ENCODE measurements around the gene PADI4. TPM values are rescaled to one million over a fixed set of nuclear protein-coding genes. Genes with fewer than 3 reads are reported as not detected.

Gene PADI4
- total and polyA plus RNA-seq, 2 of the 4 experiments (the other 2 are of a cell fraction) = not detected

- no peak overlapping the region for H2BK5ac ChIP-seq (ENCODE audit: low read depth, low read length, poor library complexity, severe bottlenecking)
- H2BK15ac ChIP-seq (ENCODE audit: low read depth, low read length) = no peak overlapping the region
- no peak overlapping the region for H2AK5ac ChIP-seq (ENCODE audit: low read depth, low read length)
- intact Hi-C loops (cut with micrococcal nuclease) = no loop called here
- peaks cover 15% of the 10 kb centered on the region for H3K27me3 ChIP-seq (ENCODE audit: control insufficient read depth, insufficient read depth, low read length)
- H4K5ac ChIP-seq (ENCODE audit: low read depth, low read length) = no peak overlapping the region
- no peaks in the 10 kb centered on the region for H3K36me3 ChIP-seq (ENCODE audit: control insufficient read depth, insufficient read depth, low read length)
- ChIA-PET CTCF (no interaction called here), POLR2A (ENCODE audit: unreplicated experiment) (no interaction called here)
- no peak overlapping the region for H3K18ac ChIP-seq (ENCODE audit: low read depth, low read length)
- no peak overlapping the region for H3K27ac ChIP-seq (ENCODE audit: insufficient read depth, low read length)
- H3K4me3 ChIP-seq (ENCODE audit: insufficient read depth, low read depth, low read length) = no peak overlapping the region
- ATAC-seq (ENCODE audit: low read depth) (no peak), DNase-seq (no peak)
- H3K9ac ChIP-seq (ENCODE audit: low read depth, low read length) = no peak overlapping the region
- H4K8ac ChIP-seq (ENCODE audit: low read depth in 2 of 2, low read length in 2 of 2) = no peak overlapping the region
- H3K9me1 ChIP-seq (ENCODE audit: insufficient read depth, low read length) = no peaks in the 10 kb centered on the region
- no peak overlapping the region for H2BK120ac ChIP-seq (ENCODE audit: low read depth, low read length)
- H2BK20ac ChIP-seq (ENCODE audit: low read depth, low read length) = no peak overlapping the region
- dilution Hi-C loops (cut with HindIII; ENCODE audit: low sequenced_read_pairs, unreplicated experiment) = no loop called here
- H3K4me2 ChIP-seq (ENCODE audit: low read depth, low read length) = no peak overlapping the region
- no peak for TF ChIP-seq RAD21 (IDR thresholded peaks at IDR 0.05; ENCODE audit: low read length)
- no peak for TF ChIP-seq MAFK (IDR thresholded peaks at IDR 0.05; ENCODE audit: low read depth, low read length)
- TF ChIP-seq USF2 (IDR thresholded peaks at IDR 0.05; ENCODE audit: low read depth, low read length) = no peak
- TF ChIP-seq NFE2L2 (IDR thresholded peaks at IDR 0.05; ENCODE audit: low read depth, low read length) = no peak
- in situ Hi-C loops (cut with MboI; ENCODE audit: low sequenced_read_pairs) = no loop called here
- H2AK9ac ChIP-seq (replicated peaks; ENCODE audit: low read depth, low read length, poor library complexity) = no peak overlapping the region
- no peaks in the 10 kb centered on the region for H3K79me1 ChIP-seq (ENCODE audit: low read depth in 1 of 2, low read length in 2 of 2)
- no peaks in the 10 kb centered on the region for H3K9me3 ChIP-seq (ENCODE audit: control insufficient read depth, insufficient read depth, low read length)
- no peak overlapping the region for H3K14ac ChIP-seq (replicated peaks; ENCODE audit: low read depth, low read length)
- H3K4me1 ChIP-seq (ENCODE audit: control insufficient read depth, insufficient read depth, low read length) = no peaks in the 10 kb centered on the region
- BruUV-seq (replicated peaks) = no TSS peak
- no peaks in the 10 kb centered on the region for H4K20me1 ChIP-seq (ENCODE audit: insufficient read depth, low read length)
- WGBS, 2 experiments (ENCODE audit: extremely low coverage in 2 of 2, insufficient read length in 1 of 2) = 80% methylated on average over 1 of the region's 4 CpGs; no CpG with 5 or more reads in 1 of the 2 experiments
- no peak overlapping the region for H2AFZ ChIP-seq (replicated peaks; ENCODE audit: low read length, poor library complexity)
- H3K4ac ChIP-seq (ENCODE audit: low read depth, low read length) = no peak overlapping the region
- no peak overlapping the region for H3K23ac ChIP-seq (ENCODE audit: low read depth, low read length)
- H4K91ac ChIP-seq (ENCODE audit: insufficient read depth, low read depth, low read length) = no peak overlapping the region
- H3K56ac ChIP-seq (ENCODE audit: extremely low read depth, insufficient read depth, low read length) = no peak overlapping the region
Observed at GRCh38 chr1:17295292-17295691, 12.7 kb upstream of the PADI4 start.

All from IMR-90 (cell line).